Anterior cingulate cortex (tissue), 58 donors: ENCODE results near the gene BIN1.

Source experiments
- DNase-seq, 58 donors: peaks; one replicate each; lab custom pipeline; 2025; lab: John Stamatoyannopoulos, UW

The BIN1 gene

DNA sequence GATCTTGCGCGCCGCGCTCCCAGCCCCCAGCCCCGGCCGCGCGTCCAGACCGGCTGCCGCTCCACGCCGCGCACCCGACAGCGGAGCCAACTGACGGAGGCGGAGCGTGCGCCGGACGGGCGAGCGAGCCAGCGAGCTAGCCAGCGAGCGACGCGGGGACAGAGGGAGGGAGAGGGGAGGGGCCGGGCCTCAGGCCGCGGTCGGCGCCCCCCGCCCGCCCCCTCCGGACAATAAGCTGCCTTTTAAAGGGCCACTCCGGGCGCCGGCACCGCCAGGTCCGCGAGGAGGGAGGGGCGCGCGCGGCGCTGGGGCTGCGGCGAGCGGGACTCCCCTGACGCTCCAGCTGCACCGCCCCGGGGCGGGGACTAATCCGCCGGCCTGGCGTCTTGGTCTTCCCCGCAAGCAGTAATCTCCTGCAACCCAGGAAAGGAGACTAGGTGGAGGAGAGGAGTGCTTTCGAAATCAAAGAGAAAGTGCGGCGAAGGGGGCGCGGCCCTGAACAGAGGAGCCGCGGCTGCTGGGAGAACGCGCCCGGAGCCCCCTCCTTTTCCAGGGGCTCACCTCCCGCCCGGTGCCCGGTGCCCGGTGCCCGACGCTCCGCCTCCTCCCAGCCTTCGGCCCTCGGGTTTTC, at the start of gene BIN1:
TSS of gene BIN1 (minus strand) at position 164 of the 631 bp plus-strand sequence. CDS start 211 bp downstream, outside the sequence.
- peak; percentile 35 to 97 (median 88) for DNase-seq

GRCh38 chr2:127155947-127156346, 49.0 kb upstream of the BIN1 start:
- DNase-seq: no peak

- no peak for DNase-seq
These were observed 48.2 kb upstream of the BIN1 start for GRCh38 chr2:127155028-127155581.

- DNase-seq: no peak
These were observed 47.4 kb upstream of the BIN1 start for GRCh38 chr2:127154396-127154795.

- DNase-seq: peak in 27 of 58 donors; percentile 21 to 77 (median 55)
These were observed 46.8 kb upstream of the BIN1 start for GRCh38 chr2:127153691-127154158.

- no peak for DNase-seq
These were observed 44.0 kb upstream of the BIN1 start for GRCh38 chr2:127150996-127151395.

DNA sequence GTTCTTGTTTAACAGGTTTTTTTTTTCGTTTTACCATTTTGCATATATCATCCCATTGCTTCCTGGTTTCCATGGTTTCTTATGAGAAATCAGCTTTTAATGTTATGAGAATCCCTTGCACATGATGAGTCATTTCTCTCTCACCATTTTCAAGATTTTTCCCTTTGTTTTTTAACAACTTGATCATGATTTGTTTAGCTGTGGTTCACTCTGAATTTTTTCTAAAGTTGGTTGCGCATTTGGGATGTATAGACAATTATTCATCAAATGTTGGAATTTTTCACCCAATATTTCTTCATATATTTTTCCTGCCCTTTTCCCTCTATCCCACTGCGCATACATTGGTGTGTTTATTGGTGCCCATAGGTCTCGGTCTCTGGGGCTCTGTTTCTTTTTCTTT, 42.4 kb upstream of the BIN1 start:
- no peak for DNase-seq

GRCh38 chr2:127146820-127147502, 40.0 kb upstream of the BIN1 start:
- DNase-seq: peak in 1 of 58 donors; percentile 16

GRCh38 chr2:127146071-127146725, 39.2 kb upstream of the BIN1 start:
- DNase-seq: no peak

GRCh38 chr2:127145280-127145895, 38.4 kb upstream of the BIN1 start:
- no peak for DNase-seq

GRCh38 chr2:127143841-127144782, 37.2 kb upstream of the BIN1 start:
- peak in 28 of 58 donors; percentile 28 to 83 (median 55) for DNase-seq

DNA sequence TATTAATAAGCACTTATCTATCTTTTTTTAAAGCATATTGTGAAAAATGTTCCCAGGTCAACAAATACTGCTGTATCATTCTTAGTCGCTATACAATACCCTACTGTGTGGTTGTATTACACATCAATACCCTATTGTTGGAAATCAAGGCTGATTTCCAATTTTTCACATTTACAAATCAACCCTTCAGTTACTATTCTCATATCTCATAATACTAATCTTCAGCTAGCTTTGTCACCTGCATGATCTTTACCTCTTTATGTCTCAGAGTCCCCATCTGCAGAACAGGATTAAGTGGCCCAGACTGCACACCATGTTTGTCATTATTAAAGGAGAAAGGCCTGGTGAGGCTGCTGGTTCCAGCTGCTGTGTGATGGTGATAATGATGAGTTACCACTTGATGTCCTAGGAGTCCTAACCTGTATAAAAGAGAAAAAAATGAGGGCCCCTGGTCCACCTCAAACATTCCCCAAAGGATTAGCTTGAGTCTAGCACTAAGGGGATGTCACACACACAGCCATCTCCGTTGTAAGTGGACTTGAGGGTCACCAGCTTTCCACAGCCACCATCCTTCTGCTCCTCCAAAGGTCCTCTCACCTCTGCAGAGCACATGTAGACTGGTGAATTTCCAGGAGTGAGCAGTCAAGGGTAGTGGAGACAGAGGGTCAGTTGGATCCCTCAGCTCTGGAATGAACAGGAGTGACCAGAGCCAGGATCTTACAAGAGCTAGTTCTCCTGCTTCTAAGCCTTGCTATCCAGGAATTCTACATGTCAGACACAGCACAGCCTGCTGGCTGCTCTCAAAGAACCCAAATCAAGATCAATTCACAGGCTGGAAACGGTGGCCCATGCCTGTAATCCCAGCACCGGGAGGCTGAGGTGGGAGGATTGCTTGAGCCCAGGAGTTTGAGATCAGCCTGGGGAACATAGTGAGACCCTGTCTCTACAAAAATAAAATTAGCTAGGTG, 36.0 kb upstream of the BIN1 start:
- DNase-seq: peak in 2 of 58 donors; percentile 24 to 64

DNA sequence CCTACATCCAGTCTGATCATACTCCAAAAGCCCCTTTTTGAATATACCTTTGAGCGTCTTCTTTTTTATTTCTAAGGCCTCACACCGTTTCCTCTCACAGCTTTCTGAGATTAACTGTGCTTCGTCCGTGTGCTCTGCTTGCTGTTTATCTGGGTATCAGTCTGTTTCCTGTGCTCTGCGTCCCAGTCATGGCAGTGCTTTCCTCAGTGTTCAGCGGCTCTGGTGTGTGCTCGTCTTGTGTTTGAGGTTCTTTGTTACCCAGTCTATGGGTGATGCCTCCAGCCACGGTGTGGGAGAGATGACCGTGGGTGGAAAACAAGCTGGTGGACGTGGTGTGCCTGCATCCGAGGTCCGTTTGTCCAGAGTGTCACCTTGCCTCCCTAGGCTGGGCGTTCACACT, 33.6 kb upstream of the BIN1 start:
- peak in 2 of 58 donors; percentile 30 to 39 for DNase-seq

GRCh38 chr2:127139766-127140165, 32.8 kb upstream of the BIN1 start:
- no peak for DNase-seq

DNA sequence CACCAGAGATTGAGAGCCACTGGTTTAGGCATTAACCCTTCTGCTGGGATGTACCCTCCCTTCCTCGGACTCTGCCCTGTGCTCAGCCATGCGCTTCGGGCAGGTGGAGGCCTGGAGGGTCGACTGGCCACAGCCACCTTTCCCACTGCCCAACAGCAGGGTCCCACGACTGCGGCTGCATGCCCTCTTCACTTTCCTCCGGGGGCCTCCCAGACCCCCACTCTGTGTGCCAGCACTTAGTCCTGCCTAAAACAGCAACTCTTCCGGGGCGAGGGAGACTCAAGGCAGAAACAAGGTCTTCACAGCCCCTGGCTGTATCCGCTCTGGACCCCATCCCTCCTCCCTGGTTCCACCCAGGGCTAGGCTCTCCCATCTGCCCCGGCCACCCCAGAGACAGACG, 31.3 kb upstream of the BIN1 start:
- DNase-seq: no peak

DNA sequence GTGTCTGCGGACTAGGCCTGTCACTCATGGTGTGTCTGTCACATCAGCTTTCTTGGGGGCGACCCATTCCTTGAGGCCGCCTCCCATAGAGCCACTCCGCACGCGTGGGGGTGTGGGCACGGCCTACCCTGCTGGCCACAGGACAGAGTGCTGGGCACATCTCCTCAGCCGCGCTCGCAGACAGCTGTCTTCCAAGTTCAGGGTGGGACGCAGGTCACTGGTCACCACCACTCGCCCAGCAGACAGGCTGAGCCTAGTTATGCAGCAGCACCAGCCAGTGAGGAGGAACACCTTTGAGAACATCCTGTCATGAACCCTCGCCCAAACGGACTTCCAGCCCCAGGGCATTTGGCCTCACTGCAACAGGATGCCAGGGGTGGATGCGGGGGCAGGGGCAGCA, 30.8 kb upstream of the BIN1 start:
- DNase-seq: no peak

GRCh38 chr2:127137225-127137624, 30.3 kb upstream of the BIN1 start:
- DNase-seq: peak in 1 of 58 donors; percentile 30
